GM12874 (cell line): Measurements from ENCODE around the gene DTL.

Experiments
- CTCF ChIP-seq: IDR thresholded peaks from 2 replicates; pipeline ENCODE4 v1.5.1; 2011; ENCODE audit warnings: low read depth, mild to moderate bottlenecking, control low read depth, low read length, moderate library complexity; ENCODE audit not compliant: insufficient read depth

DTL gene

GRCh38 chr1:212030936-212031528 is 4.5 kb upstream of the DTL start:
- TF ChIP-seq CTCF, result no peak

DNA sequence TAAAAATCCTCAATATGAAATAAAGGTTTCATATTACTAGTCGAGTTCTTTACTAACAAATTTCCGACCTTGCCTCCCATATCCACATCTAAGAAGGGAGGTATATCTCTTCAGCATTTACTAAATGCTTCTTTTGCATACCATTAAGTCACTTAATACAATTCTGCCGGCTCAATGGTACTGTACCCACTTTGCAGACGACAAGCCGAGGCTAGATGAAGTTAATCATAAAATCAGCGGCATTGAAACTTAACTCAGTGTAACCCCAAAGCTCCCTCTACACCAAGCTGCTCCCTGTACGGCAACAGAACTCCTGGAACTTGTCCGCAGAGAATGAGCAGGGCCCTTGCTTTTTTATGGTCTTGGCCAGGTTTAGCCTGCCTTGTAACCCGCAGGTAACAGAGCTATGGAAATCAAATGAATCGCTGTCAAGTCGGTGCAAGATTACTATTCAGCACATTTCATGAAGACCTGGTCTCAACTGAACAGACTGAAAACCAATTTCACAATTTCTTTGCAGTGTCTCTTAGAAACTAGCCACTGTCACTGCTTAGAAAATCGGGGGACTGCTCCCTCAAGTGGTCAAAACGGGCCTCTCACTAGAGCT is 929 bp upstream of the DTL start:
- TF ChIP-seq CTCF, result no peak

DNA sequence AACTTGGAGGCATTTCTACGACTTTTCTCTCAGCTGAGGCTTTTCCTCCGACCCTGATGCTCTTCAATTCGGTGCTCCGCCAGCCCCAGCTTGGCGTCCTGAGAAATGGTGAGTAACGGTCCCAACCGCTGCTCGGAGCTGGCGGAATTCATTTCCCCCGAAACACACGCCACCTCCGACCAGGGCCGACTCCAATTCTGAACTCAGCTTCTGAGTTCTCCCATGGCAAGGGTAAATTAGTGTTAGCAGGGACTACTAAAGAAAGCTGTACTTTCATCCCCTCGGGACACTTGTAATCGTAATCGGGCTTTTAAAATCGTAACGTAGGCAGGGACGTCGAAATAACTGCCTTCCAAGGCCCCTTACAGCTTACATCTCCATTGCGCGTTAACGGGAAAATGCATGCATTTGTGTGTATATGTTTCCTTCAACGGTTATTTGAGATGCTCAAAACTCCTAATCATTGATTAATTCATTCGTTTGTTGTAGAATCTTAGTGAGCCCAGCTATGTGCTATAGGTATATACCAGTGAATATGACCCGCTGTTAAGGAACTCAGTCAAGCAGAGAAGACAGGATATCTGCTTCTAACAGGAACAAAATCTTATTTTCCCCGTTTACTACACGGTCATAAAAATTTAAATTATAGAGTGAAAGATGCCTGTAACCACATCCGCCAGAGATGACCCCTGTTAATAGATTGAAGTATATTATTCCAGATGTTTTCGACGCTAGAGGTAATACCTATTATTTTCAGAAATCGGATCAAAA is 472 bp downstream of the DTL start:
- TF ChIP-seq CTCF, result no peak

GRCh38 chr1:212037900-212038299 is 2.4 kb downstream of the DTL start:
- no peak for TF ChIP-seq CTCF

- no peak for TF ChIP-seq CTCF
Measured at GRCh38 chr1:212039622-212040021, 4.1 kb downstream of the DTL start.

DNA sequence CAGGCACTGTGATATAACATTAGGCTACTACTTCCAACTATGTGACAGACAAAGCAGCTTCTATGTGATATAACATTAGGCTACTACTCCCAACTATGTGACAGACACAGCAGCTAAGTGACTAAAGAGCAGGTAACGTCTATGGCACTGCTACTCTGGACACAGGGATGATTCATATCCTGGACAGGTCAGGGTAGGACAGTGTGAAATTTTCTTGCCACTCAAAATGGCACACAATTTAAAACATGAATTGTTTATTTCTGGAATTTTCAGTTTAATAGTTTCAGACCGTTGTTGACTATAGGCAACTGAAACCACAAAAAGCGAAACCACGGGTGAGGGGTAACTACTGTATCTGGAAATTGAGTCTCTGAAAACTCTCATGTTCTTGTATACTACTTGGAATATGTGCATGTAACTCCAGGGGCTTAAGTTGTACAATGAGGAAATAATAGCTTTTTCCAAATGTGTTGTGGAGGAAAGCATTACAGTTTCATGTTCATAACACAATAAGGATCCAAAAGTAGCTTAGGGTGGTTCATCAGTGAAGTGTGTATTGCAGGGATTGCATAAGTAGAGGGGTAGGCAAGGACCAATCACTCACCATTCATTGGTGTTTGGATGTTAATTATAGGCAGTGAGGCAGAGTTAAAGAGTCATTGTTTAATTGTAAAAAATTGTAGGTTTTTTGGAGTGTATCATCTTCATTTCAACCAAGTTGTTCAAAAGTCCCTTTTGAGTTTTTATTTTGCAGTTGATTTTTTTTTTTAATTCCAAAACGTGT is 5.3 kb downstream of the DTL start:
- no peak for TF ChIP-seq CTCF

- TF ChIP-seq CTCF, result no peak
Measured at GRCh38 chr1:212042436-212042835, 6.9 kb downstream of the DTL start.
